Ishikawa (cell line): Measurements from ENCODE around the gene SLC2A2.
A peak's percentile ranks its signal among the peaks of the same experiment; 100 is the strongest.

Experiments
- CEBPB ChIP-seq: IDR thresholded peaks from 2 replicates; pipeline ENCODE4 v1.6.1; 2012
- CREB1 ChIP-seq: IDR thresholded peaks from 2 replicates; pipeline ENCODE4 v1.6.1; 2012; ENCODE audit warnings: low read depth
- EGR1 ChIP-seq: IDR thresholded peaks from 2 replicates; pipeline ENCODE4 v1.6.1; 2012
- EP300 ChIP-seq: IDR thresholded peaks from 2 replicates; pipeline ENCODE4 v1.6.1; 2012; ENCODE audit warnings: borderline replicate concordance
- FOXM1 ChIP-seq: IDR thresholded peaks from 2 replicates; pipeline ENCODE4 v1.6.1; 2012; ENCODE audit warnings: low read depth, borderline replicate concordance
- MAX ChIP-seq: IDR thresholded peaks from 2 replicates; pipeline ENCODE4 v1.6.1; 2012
- NFIC ChIP-seq: IDR thresholded peaks from 2 replicates; pipeline ENCODE4 v1.6.1; 2012
- RAD21 ChIP-seq: IDR thresholded peaks from 2 replicates; pipeline ENCODE4 v1.6.1; 2012; ENCODE audit warnings: low read depth
- REST ChIP-seq: IDR thresholded peaks from 2 replicates; pipeline ENCODE4 v1.6.1; 2012; ENCODE audit warnings: low read depth, mild to moderate bottlenecking
- TAF1 ChIP-seq: IDR thresholded peaks from 2 replicates; pipeline ENCODE4 v1.6.1; 2012; ENCODE audit warnings: low read depth, mild to moderate bottlenecking
- TCF12 ChIP-seq: IDR thresholded peaks from 2 replicates; pipeline ENCODE4 v1.6.1; 2012; ENCODE audit warnings: low read depth
- TEAD4 ChIP-seq: IDR thresholded peaks from 2 replicates; pipeline ENCODE4 v1.6.1; 2012
- USF1 ChIP-seq: IDR thresholded peaks from 2 replicates; pipeline ENCODE4 v1.6.1; 2012
- YY1 ChIP-seq: IDR thresholded peaks from 2 replicates; pipeline ENCODE4 v1.6.1; 2012; ENCODE audit warnings: low read depth
- ZBTB7A ChIP-seq: IDR thresholded peaks from 2 replicates; pipeline ENCODE4 v1.6.1; 2012; ENCODE audit warnings: low read depth

The SLC2A2 gene

GRCh38 chr3:171054231-171054630 lies 27.7 kb upstream of the SLC2A2 start:
- no peak for TF ChIP-seq CREB1
- no peak for TF ChIP-seq EGR1
- no peak for TF ChIP-seq TAF1
- TF ChIP-seq RAD21, result no peak
- TF ChIP-seq EP300, result no peak
- no peak for TF ChIP-seq REST
- TF ChIP-seq TEAD4, result no peak
- TF ChIP-seq TCF12, result no peak
- no peak for TF ChIP-seq YY1
- no peak for TF ChIP-seq MAX
- TF ChIP-seq FOXM1, result no peak
- no peak for TF ChIP-seq CEBPB
- TF ChIP-seq NFIC, result no peak
- no peak for TF ChIP-seq USF1
- TF ChIP-seq ZBTB7A, result no peak

GRCh38 chr3:171049861-171050444 lies 23.4 kb upstream of the SLC2A2 start:
- TF ChIP-seq RAD21 (peak; percentile 86), TEAD4 (no peak)

GRCh38 chr3:171046760-171047159 lies 20.2 kb upstream of the SLC2A2 start:
- TF ChIP-seq NFIC (no peak), EP300 (no peak), CEBPB (no peak), TCF12 (no peak), USF1 (no peak), YY1 (no peak), REST (no peak), EGR1 (no peak), TEAD4 (no peak), RAD21 (no peak), CREB1 (no peak), ZBTB7A (no peak), FOXM1 (no peak), MAX (no peak), TAF1 (no peak)

- TF ChIP-seq CEBPB, result no peak
These were observed 18.6 kb upstream of the SLC2A2 start for GRCh38 chr3:171044835-171045793.

GRCh38 chr3:171044384-171044783 lies 17.9 kb upstream of the SLC2A2 start:
- TF ChIP-seq TCF12 (no peak), TAF1 (no peak), USF1 (no peak), EP300 (no peak), TEAD4 (no peak), REST (no peak), RAD21 (no peak), CEBPB (no peak), ZBTB7A (no peak), YY1 (no peak), FOXM1 (no peak), CREB1 (no peak), EGR1 (no peak), MAX (no peak), NFIC (no peak)
